Skin epidermis (tissue), 12 donors: Measurements from ENCODE around the gene SSTR4.
"Not testable (repeated sequence)": the region's sequence is repeated elsewhere in the genome, so short reads cannot be mapped to it uniquely, and the experiment has no call there.

Source experiments
- H3K27ac ChIP-seq, 21 experiments: fragments of 200-600 bp; sonication (generic) in 11 of 21; one replicate each; pipeline ENCODE4 v1.5.0; 2020; ENCODE audit warnings: mild to moderate bottlenecking in 3 of 21, inconsistent platforms in 2 of 21, moderate library complexity in 2 of 21
- H3K4me3 ChIP-seq, 7 experiments: fragments of 200-600 bp; sonication (generic) in 2 of 7; one replicate each; pipeline ENCODE4 v1.5.0; 2020; ENCODE audit warnings: inconsistent platforms in 2 of 7, mild to moderate bottlenecking in 2 of 7, moderate library complexity in 1 of 7

The SSTR4 gene

DNA sequence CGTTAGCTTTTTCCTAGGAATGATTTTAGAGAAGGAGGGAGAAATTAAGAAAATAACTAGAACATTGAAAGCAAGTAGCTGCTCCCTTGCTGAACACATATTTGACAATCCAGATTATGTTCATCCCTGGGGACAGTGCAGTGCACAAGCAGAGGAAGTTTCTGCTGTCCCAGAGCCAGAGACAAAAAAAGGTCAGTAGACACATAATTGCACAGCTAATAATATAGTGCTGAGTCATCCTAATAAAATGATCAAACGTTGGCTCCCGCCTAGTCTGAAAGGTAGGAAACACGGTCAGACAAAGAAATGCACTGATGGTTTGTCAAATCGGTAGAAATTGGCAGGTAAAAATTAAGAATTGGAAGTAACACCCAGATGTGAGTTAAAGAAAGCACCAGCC is 21.7 kb upstream of the SSTR4 start:
- Histone ChIP-seq H3K27ac (no peak overlapping the region), H3K4me3 (no peak overlapping the region)

GRCh38 chr20:23017516-23017915 is 17.6 kb upstream of the SSTR4 start:
- H3K27ac ChIP-seq, result no peak overlapping the region
- no peak overlapping the region for H3K4me3 ChIP-seq

GRCh38 chr20:23018432-23018831 is 16.7 kb upstream of the SSTR4 start:
- Histone ChIP-seq H3K4me3 (no peak overlapping the region), H3K27ac (no peak overlapping the region)

DNA sequence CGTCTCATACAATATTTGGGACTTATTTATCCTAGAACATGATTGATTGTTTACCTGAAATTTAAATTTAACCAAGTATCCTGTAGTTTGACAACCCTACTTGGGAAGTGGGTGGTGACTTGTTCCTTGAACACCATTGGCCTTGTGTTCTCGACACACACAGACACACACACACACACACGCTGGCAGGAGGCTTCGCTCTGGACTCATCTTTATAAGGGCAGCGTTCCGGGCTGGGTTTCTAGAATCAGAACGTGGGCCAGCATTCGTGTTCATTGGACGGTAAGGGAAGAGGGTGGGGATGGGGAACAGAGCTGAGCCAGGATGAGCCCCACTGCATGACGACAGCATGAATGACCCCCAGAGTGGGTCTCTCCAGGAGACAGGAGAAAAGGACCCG is 16.2 kb upstream of the SSTR4 start:
- H3K27ac ChIP-seq, result no peak overlapping the region
- no peak overlapping the region for H3K4me3 ChIP-seq

- Histone ChIP-seq H3K27ac (no peak overlapping the region), H3K4me3 (no peak overlapping the region)
Measured at GRCh38 chr20:23019403-23019802, 15.7 kb upstream of the SSTR4 start.

DNA sequence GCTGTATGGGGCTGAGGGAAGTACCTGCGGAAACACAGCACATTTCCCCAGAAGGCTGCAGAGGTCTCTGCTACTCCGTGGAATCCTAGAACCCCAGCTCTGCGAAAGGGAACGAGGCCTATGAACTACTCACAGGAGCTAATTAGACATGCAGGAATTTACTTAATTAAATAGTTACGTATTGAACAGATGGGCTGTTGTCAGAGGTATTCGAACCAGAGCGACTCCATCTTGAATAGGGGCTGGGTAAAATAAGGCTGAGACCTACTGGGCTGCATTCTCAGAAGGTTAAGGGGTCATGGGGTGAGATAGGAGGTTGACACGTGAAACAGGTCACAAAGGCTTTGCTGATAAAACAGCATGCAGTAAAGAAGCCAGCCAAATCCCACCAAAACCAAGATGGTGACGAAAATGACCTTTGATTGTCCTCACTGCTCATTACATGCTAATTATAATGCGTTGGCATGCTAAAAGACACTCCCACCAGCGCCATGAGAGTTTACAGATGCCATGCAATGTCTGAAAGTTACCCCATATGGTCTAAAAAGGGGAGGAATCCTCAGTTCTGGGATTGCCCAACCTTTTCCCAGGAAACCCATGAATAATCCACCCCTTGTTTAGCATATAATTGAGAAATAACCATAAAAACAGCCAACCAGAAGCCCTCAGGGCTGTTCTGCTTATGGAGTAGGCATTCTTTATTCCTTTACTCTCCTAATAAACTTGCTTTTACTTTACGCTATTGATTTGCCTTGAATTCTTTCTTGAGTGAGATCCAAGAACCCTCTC is 14.7 kb upstream of the SSTR4 start:
- Histone ChIP-seq H3K27ac (no peak overlapping the region), H3K4me3 (no peak overlapping the region)

DNA sequence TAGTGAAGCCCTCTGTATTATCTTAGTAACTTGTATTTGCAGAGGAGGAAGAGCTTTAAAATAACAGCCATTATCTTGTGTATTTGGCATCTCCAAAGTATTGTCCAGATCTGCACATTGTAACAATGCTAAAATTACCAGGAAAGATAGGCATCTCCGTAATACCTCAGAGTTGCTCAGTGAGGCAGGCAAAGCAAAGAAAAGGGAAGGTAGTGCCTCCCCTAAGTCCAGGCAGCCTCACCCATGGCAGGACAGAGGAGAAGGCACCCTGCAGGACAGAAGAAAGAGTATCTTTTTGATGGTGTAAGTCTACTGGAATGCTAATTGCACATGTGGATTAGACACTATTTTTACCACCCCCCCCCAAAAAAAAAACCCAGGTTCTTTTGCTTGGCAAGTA is 13.6 kb upstream of the SSTR4 start:
- Histone ChIP-seq H3K4me3 (no peak overlapping the region), H3K27ac (no peak overlapping the region)

DNA sequence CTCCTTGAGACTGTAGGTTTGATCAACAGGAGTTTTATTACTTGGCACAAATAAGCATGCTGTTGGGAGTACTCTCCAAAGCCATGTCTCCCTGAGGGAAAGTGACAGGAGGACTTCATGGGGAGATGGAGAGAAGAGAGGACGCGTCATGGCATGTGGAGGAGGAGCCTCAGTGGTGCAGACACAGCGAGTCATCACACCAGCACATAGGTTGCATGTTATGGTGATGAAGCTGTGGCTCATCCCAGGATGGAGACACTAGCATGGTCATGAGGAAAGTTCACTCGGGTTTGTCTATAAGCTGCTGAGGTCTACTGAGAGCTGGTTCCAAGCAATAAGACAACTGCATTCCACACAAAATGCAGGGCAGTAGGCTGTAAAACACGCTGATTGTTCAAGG is 13.2 kb upstream of the SSTR4 start:
- Histone ChIP-seq H3K27ac (no peak overlapping the region), H3K4me3 (no peak overlapping the region)

- Histone ChIP-seq H3K27ac (no peak overlapping the region), H3K4me3 (no peak overlapping the region)
Measured at GRCh38 chr20:23022849-23023248, 12.3 kb upstream of the SSTR4 start.

GRCh38 chr20:23023621-23024177 is 11.4 kb upstream of the SSTR4 start:
- H3K27ac ChIP-seq, result no peak overlapping the region
- H3K4me3 ChIP-seq, result no peak overlapping the region

- no peak overlapping the region for H3K4me3 ChIP-seq
- no peak overlapping the region for H3K27ac ChIP-seq
Measured at GRCh38 chr20:23024701-23025100, 10.4 kb upstream of the SSTR4 start.

GRCh38 chr20:23025503-23025902 is 9.6 kb upstream of the SSTR4 start:
- not testable (repeated sequence) for H3K4me3 ChIP-seq

DNA sequence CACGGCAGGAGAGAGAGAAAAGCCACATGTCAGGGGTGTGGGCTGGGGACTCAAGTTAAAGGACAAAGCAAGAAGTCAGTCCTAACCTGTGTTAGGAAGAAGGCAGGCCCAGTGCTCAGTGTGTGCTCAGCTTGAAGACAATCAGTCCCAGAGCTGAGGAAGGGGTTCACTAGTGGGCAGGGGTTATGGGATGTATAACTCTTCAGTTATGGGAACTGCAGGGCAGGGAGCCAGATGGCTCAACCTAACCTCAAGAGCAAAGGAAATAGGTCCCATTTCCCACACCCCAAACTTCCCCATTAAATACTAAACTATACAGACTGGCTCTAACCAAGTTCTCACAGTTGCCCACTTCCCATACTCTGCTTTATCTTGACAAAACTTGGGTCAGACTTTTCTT is 7.4 kb upstream of the SSTR4 start:
- no peak overlapping the region for H3K27ac ChIP-seq
- no peak overlapping the region for H3K4me3 ChIP-seq

More at GRCh38 chr20:23025503-23025902, 9.6 kb upstream of the SSTR4 start:
- not testable (repeated sequence) for H3K27ac ChIP-seq

GRCh38 chr20:23028392-23028791 is 6.7 kb upstream of the SSTR4 start:
- Histone ChIP-seq H3K27ac (no peak overlapping the region), H3K4me3 (no peak overlapping the region)

DNA sequence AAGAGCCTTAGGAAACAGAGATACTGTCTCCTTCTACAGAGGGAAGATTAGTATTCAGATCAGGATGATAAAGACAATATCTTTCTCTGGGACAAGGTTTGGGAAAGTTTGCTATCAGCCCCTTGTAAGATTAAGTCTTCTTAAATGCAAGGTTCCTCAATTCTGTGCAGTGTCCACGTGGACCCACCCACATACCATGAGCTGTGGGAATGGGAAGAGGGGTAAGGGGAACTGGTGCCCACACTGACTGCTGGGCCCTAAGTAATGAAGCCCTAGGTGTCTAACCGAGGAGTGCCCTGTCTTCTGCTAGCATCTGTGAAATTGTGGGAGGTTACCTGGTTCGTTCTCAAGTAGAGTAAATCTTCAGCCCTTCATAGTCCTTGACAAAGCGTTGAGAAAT is 5.8 kb upstream of the SSTR4 start:
- Histone ChIP-seq H3K4me3 (no peak overlapping the region), H3K27ac (no peak overlapping the region)

DNA sequence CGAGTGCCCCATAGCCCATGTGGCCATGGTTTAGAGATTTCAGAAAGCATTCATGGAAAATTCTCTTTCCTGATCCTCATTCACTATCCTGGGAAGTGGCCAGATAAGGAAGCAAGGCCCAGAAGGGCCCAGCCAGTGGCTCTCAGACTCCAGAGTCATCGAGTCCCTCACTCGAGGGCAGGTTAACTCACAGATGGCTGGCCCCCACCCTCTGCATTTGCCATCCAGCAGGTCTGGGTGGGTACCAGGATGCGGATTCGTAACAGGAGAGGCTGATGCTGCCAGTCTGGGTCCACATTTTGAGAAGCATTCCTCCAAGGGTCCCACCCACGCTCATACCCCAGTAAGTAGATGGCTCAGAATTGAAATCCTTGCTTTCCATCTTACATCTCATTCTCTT is 3.8 kb upstream of the SSTR4 start:
- Histone ChIP-seq H3K27ac (no peak overlapping the region), H3K4me3 (no peak overlapping the region)

GRCh38 chr20:23032056-23032749 is 2.9 kb upstream of the SSTR4 start:
- Histone ChIP-seq H3K4me3 (no peak overlapping the region), H3K27ac (no peak overlapping the region)

DNA sequence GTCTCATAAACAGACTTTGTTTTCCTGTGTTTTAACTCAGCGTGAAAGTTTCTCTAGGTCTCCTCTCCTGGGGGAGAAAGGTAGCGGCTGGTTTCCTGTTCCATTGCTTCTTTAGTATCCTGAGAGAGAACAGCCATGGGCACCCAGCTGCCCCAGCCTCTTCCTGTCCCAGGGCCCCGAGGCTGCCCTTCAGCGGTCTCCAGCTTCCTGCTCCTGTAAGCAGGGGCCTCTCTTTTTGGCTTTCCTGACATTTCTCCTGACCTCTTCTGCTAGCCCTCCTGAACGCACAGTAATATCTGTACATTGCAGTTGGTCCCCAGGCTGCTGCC is 2.4 kb upstream of the SSTR4 start:
- H3K4me3 ChIP-seq, result no peak overlapping the region
- H3K27ac ChIP-seq, result no peak overlapping the region

- H3K4me3 ChIP-seq, result no peak overlapping the region
Measured at GRCh38 chr20:23033918-23034317, 1.2 kb upstream of the SSTR4 start.

GRCh38 chr20:23035731-23036130 is 619 bp downstream of the SSTR4 start:
- H3K27ac ChIP-seq, result no peak overlapping the region
- peak overlapping the region in 4 of 7 experiments; percentile 3 to 18 (median 14) for H3K4me3 ChIP-seq

More at GRCh38 chr20:23033918-23034317, 1.2 kb upstream of the SSTR4 start:
- no peak overlapping the region for H3K27ac ChIP-seq

GRCh38 chr20:23036371-23036770 is 1.3 kb downstream of the SSTR4 start:
- no peak overlapping the region for H3K27ac ChIP-seq
- no peak overlapping the region for H3K4me3 ChIP-seq
